Measurements from ENCODE around the gene LMNB1.
"Not testable (repeated sequence)": the region's sequence is repeated elsewhere in the genome, so short reads cannot be mapped to it uniquely, and the experiment has no call there.

Gene LMNB1

DNA sequence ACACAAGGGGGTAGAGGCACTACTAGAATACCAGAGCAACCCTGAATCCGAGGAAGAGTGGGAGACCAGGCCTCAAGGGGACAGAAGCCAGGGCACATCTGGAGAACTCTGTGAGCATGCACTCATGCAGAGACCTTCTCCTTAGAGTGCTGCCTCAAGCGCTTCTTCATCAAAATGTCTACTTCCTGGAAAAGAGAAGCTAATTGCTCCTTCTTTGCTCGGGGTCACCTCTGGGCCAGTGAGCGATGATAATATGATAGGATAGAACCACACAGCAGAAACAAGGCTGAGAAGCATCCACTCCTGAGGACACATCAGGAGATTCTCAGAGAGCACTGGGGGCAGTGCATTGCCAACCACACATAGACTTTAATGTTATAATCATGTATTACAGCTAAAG, 23.7 kb upstream of the LMNB1 start:
- Histone ChIP-seq H3K27ac (no peak overlapping the region), H3K36me3 (no peaks in the 10 kb centered on the region), H3K27me3 (no peaks in the 10 kb centered on the region), H3K9me3 (no peaks in the 10 kb centered on the region), H3K4me1 (no peaks in the 10 kb centered on the region), H3K4me3 (no peak overlapping the region)
- intact Hi-C loops (cut with DNase I; ENCODE audit: low total_unique reads): no loop called here
- TF ChIP-seq, protein P1, sequence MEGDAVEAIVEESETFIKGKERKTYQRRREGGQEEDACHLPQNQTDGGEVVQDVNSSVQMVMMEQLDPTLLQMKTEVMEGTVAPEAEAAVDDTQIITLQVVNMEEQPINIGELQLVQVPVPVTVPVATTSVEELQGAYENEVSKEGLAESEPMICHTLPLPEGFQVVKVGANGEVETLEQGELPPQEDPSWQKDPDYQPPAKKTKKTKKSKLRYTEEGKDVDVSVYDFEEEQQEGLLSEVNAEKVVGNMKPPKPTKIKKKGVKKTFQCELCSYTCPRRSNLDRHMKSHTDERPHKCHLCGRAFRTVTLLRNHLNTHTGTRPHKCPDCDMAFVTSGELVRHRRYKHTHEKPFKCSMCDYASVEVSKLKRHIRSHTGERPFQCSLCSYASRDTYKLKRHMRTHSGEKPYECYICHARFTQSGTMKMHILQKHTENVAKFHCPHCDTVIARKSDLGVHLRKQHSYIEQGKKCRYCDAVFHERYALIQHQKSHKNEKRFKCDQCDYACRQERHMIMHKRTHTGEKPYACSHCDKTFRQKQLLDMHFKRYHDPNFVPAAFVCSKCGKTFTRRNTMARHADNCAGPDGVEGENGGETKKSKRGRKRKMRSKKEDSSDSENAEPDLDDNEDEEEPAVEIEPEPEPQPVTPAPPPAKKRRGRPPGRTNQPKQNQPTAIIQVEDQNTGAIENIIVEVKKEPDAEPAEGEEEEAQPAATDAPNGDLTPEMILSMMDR (IDR thresholded peaks at IDR 0.05): no peak
- DNase-seq: no peak

DNA sequence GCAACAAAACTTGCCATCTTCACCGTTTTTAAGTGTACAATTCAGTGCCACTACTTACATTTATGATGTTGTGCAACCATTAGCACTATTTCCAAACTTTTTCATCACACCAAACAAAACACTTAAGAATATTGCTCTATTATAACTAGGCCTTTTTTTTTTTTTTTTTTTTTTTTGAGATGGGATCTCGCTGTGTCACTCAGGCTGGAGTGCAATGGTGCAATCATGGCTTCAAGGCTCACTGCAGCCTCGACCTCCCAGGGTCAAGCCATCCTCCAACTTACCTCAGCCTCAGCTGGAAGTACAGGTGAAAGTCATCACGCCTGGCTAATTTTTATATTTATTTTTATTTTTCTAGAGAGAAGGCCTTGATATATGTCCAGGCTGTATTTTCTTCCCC, 22.3 kb upstream of the LMNB1 start:
- intact Hi-C loops (cut with DNase I; ENCODE audit: low total_unique reads): no loop called here
- TF ChIP-seq, protein P1 (IDR thresholded peaks at IDR 0.05): no peak
- no peaks in the 10 kb centered on the region for H3K27me3 ChIP-seq
- H3K36me3 ChIP-seq: no peaks in the 10 kb centered on the region
- H3K27ac ChIP-seq: no peak overlapping the region
- H3K4me3 ChIP-seq: no peak overlapping the region
- no peaks in the 10 kb centered on the region for H3K4me1 ChIP-seq
- no peak for DNase-seq
- H3K9me3 ChIP-seq: no peaks in the 10 kb centered on the region

DNA sequence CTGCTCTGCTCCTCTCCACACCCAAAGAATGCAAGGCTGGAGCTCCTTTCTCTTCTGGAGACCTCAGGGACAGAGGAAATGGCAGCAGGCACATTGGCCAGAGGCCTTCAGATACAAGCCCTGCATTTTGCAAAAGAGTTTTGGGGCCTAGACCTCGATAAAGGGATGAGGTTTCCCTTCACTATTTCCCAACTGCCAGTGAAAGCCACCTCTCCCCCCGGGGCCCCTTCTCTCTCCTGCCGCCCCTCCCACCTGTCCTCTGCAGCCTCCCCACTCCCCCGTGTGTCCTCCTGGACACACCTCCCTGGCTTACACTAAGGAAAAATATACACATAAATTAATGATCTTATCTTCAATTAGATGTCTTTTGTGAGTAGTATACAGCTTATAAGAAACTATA, 21.3 kb upstream of the LMNB1 start:
- Histone ChIP-seq H3K4me1 (no peaks in the 10 kb centered on the region), H3K27ac (no peak overlapping the region)
- intact Hi-C loops (cut with DNase I; ENCODE audit: low total_unique reads): no loop called here

DNA sequence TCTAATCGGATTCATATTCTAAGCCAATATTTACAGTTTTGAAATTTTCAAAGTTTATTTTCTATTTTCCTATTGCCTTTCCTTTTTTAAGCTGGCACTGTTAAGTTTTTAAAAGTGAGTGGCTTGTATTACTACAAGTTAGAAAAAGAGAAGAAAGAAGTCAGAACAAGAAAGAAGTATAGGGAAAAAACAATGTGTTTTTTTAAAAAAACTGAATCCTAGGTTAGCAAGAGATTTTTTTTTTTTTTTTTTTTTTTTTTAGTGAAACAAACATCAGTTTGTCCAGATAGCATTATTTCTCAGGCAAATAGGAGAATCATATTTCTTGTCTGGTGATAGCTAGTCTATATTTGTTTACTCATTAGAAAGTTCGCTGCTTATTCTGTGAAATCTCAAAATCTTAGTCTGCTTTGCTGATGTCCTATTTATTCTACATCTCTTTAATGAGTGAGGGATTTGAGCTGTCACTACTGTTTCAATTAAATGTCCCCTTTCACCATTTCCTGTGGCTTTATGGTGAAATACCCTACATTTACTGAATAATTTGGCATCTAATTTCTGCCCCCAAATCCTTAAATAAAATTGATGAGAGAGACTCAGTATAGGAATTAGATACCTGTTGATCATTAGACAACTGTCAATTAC, 19.1 kb upstream of the LMNB1 start:
- no peaks in the 10 kb centered on the region for H3K27me3 ChIP-seq
- H3K9me3 ChIP-seq: no peaks in the 10 kb centered on the region
- TF ChIP-seq, protein P1 (IDR thresholded peaks at IDR 0.05): no peak
- no peak for DNase-seq
- no peaks in the 10 kb centered on the region for H3K36me3 ChIP-seq
- intact Hi-C loops (cut with DNase I; ENCODE audit: low total_unique reads): no loop called here
- no peak overlapping the region for H3K4me3 ChIP-seq
- H3K4me1 ChIP-seq: no peaks in the 10 kb centered on the region
- H3K27ac ChIP-seq: no peak overlapping the region

More for the DNA sequence above, 21.3 kb upstream of the LMNB1 start:
- H3K27me3 ChIP-seq: no peaks in the 10 kb centered on the region
- H3K9me3 ChIP-seq: no peaks in the 10 kb centered on the region
- H3K36me3 ChIP-seq: no peaks in the 10 kb centered on the region
- H3K4me3 ChIP-seq: no peak overlapping the region
- TF ChIP-seq, protein P1 (IDR thresholded peaks at IDR 0.05): no peak
- no peak for DNase-seq

DNA sequence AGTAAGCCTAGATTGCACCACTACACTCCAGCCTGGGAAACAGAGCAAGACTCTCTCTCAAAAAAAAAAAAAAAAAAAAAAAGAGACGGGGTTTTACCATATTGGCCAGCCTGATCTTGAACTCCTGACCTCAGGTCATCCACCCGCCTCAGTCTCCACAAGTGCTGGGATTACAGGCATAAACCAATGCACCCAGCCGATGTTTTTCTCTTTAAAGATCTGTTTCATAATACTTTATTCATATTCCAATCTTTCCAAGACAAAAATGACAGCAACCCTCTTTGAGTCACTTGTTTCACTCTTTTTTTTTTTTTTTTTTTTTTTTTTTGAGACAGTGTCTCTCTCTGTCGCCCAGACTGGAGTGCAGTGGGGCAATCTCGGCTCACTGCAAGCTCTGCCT, 13.6 kb upstream of the LMNB1 start:
- Histone ChIP-seq H3K36me3 (no peaks in the 10 kb centered on the region), H3K27me3 (no peaks in the 10 kb centered on the region), H3K9me3 (no peaks in the 10 kb centered on the region), H3K4me1 (no peaks in the 10 kb centered on the region), H3K4me3 (no peak overlapping the region), H3K27ac (no peak overlapping the region)
- DNase-seq: no peak
- TF ChIP-seq, protein P1 (IDR thresholded peaks at IDR 0.05): no peak
- intact Hi-C loops (cut with DNase I; ENCODE audit: low total_unique reads): no loop called here

DNA sequence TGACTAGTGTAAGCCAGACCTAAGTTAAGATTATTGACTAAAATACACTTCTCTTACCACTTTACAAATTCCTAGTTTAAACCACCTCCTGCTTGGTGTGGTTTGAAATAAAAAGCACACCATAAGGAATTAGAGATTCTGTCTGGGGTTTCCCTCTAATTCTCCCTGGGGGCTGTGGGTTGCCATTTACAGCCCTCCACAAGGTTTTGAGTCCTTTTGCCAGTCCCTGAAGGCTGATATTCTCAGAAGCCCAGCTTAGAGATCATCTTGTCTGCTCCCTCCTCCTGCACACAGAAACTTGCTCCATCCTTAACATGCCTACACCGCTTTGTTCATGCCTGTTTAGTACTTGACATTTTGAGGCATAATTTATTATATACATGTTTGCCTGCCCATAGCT, 7.2 kb upstream of the LMNB1 start:
- intact Hi-C loops (cut with DNase I; ENCODE audit: low total_unique reads): loop anchor here (10.0 kb wide), 1 partner anchor 265 kb away; the partner anchor contains the start of gene MARCHF3
- no peaks in the 10 kb centered on the region for H3K27me3 ChIP-seq
- H3K4me1 ChIP-seq: no peaks in the 10 kb centered on the region

DNA sequence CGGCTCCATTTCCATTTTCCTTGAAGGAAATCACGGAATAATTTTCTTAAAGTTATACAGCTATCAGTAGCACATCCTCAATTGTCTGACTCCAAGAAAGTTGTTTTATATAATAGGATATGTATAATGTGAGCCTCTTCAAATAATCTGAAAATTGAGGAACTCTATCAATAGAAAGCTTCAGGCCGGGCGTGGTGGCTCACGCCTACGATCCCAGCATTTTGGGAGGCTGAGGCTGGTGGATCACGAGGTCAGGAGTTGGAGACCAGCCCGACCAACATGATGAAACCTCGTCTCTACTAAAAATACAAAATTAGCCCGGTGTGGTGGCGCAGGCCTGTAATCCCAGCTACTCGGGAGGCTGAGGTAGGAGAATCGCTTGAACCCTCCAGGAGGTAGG, 3.4 kb upstream of the LMNB1 start:
- not testable (repeated sequence) for DNase-seq, H3K27ac ChIP-seq, H3K36me3 ChIP-seq, H3K9me3 ChIP-seq, H3K27me3 ChIP-seq, H3K4me3 ChIP-seq
- intact Hi-C loops (cut with DNase I; ENCODE audit: low total_unique reads): loop anchor here (10.0 kb wide), 1 partner anchor 261 kb away; the partner anchor contains the start of gene MARCHF3
- H3K4me1 ChIP-seq: peaks cover 0 to 12% (median 9%) of the 10 kb centered on the region in 4 donors

More for the DNA sequence above, 7.2 kb upstream of the LMNB1 start:
- no peak for DNase-seq
- no peak overlapping the region for H3K4me3 ChIP-seq
- no peaks in the 10 kb centered on the region for H3K9me3 ChIP-seq
- TF ChIP-seq, protein P1 (IDR thresholded peaks at IDR 0.05): no peak
- H3K27ac ChIP-seq: no peak overlapping the region
- H3K36me3 ChIP-seq: no peaks in the 10 kb centered on the region

DNA sequence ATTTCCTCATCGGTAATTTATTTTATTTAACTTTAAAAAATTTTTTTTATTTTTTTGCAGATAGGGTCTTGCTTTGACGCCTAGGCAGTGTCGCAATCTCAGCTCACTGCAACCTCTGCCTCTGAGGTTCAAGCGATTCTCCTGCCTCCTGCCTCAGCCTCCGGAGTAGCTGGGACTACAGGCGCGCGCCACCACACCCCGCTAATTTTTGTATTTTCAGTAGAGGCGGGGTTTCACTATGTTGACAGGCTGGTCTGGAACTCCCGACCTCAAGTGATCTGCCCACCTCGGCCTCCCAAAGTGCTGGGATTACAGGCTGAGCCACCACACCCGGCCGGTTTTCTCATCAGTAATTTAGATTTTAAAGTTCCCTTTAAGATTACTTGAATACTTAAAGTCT, 2.3 kb upstream of the LMNB1 start:
- peaks cover 0 to 19% (median 11%) of the 10 kb centered on the region in 4 donors for H3K4me1 ChIP-seq
- intact Hi-C loops (cut with DNase I; ENCODE audit: low total_unique reads): loop anchor here (10.0 kb wide), 1 partner anchor 260 kb away; the partner anchor contains the start of gene MARCHF3
- not testable (repeated sequence) for DNase-seq, H3K36me3 ChIP-seq, H3K27me3 ChIP-seq, H3K27ac ChIP-seq, H3K4me3 ChIP-seq, H3K9me3 ChIP-seq
